ENCODE data around the gene CYSTM1. TPM values are rescaled to one million over a fixed set of nuclear protein-coding genes. Genes with fewer than 3 reads are reported as not detected.

Gene CYSTM1
- total and polyA plus RNA-seq, 2 donors (not counting 3 experiments of a cell fraction or from before 2014, with no cell fraction given): 28.9 to 41.5 TPM

DNA sequence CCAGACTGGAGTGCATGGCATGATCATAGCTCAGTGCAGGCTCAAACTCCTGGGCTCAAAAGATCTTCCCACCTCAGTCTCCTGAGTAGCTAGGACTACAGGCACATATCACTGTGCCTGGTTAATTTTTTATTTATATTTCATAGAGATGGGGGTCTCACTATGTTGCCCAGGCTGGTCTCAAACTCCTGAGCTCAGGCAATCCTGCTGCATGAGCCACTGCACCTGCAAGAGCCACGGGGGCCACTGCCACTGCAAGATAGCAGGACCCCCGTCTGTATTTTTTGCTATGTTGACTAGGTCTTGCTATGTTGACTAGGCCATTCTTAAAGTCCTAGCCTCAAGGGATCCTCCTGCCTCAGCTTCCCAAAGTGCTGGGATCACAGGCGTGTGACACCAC lies 6.5 kb downstream of the CYSTM1 start:
- Histone ChIP-seq H3K9me3 (replicated peaks; ENCODE audit: control insufficient read depth, insufficient read depth, low read length) (no peaks in the 10 kb centered on the region), H3K27me3 (ENCODE audit: control insufficient read depth in 2 of 2, insufficient read depth in 2 of 2, low read length in 2 of 2) (no peaks in the 10 kb centered on the region), H3K27ac (ENCODE audit: insufficient read depth, low read depth, low read length) (no peak overlapping the region), H3K36me3 (ENCODE audit: control insufficient read depth in 2 of 2, extremely low read depth in 1 of 2, insufficient read depth in 2 of 2, low read length in 2 of 2) (no peaks in the 10 kb centered on the region), H3K4me1 (ENCODE audit: control insufficient read depth, extremely low read depth, insufficient read depth, low read length) (no peaks in the 10 kb centered on the region), H3K4me2 (ENCODE audit: insufficient read depth, low read length) (no peak overlapping the region), H3K9me1 (replicated peaks; ENCODE audit: control insufficient read depth, extremely low read depth, insufficient read depth, low read length) (no peaks in the 10 kb centered on the region), H3K4me3 (replicated peaks in 1 of 3; ENCODE audit: insufficient read depth in 1 of 3, low read depth in 1 of 3, low read length in 3 of 3) (no peak overlapping the region), H4K20me1 (replicated peaks; ENCODE audit: control insufficient read depth, extremely low read depth, insufficient read depth, low read length) (no peaks in the 10 kb centered on the region), H2AFZ (ENCODE audit: low read depth, low read length) (no peak overlapping the region), H3K9ac (replicated peaks; ENCODE audit: extremely low read depth, insufficient read depth, low read length) (no peak overlapping the region), H3K79me2 (ENCODE audit: control insufficient read depth, insufficient read depth, low read length) (no peaks in the 10 kb centered on the region)
- CTCF ChIA-PET: interaction anchor here (1.1 to 1.2 kb wide), 2 partner anchors 58 to 212 kb away, joined by 3 to 6 read pairs; no protein-coding TSS in a partner anchor
- FAIRE-seq (no peak), DNase-seq (ENCODE audit: low read depth, low spot score) (no peak)
- intact Hi-C loops (cut with micrococcal nuclease): no loop called here
- TF ChIP-seq POLR2AphosphoS5 (IDR thresholded peaks at IDR 0.05; ENCODE audit: insufficient read depth, low read depth, low read length) (no peak), POLR2A (IDR thresholded peaks at IDR 0.05; ENCODE audit: low read depth, low read length) (no peak), JUN (IDR thresholded peaks at IDR 0.05; ENCODE audit: borderline replicate concordance, insufficient read depth, insufficient read length, low read depth) (no peak), FOS (IDR thresholded peaks at IDR 0.05; ENCODE audit: borderline replicate concordance, insufficient read depth, low read length) (no peak)
- TF ChIP-seq, protein P1, sequence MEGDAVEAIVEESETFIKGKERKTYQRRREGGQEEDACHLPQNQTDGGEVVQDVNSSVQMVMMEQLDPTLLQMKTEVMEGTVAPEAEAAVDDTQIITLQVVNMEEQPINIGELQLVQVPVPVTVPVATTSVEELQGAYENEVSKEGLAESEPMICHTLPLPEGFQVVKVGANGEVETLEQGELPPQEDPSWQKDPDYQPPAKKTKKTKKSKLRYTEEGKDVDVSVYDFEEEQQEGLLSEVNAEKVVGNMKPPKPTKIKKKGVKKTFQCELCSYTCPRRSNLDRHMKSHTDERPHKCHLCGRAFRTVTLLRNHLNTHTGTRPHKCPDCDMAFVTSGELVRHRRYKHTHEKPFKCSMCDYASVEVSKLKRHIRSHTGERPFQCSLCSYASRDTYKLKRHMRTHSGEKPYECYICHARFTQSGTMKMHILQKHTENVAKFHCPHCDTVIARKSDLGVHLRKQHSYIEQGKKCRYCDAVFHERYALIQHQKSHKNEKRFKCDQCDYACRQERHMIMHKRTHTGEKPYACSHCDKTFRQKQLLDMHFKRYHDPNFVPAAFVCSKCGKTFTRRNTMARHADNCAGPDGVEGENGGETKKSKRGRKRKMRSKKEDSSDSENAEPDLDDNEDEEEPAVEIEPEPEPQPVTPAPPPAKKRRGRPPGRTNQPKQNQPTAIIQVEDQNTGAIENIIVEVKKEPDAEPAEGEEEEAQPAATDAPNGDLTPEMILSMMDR (IDR thresholded peaks at IDR 0.05; ENCODE audit: extremely low read depth in 1 of 2, insufficient read depth in 1 of 2, low read depth in 1 of 2, low read length in 2 of 2): no peak
- no TSS peak for BruUV-seq (replicated peaks)
- dilution Hi-C loops (cut with MboI; ENCODE audit: extremely low pct_ligation_motif_present, low sequenced_read_pairs): no loop called here
- POLR2A ChIA-PET: no interaction called here

DNA sequence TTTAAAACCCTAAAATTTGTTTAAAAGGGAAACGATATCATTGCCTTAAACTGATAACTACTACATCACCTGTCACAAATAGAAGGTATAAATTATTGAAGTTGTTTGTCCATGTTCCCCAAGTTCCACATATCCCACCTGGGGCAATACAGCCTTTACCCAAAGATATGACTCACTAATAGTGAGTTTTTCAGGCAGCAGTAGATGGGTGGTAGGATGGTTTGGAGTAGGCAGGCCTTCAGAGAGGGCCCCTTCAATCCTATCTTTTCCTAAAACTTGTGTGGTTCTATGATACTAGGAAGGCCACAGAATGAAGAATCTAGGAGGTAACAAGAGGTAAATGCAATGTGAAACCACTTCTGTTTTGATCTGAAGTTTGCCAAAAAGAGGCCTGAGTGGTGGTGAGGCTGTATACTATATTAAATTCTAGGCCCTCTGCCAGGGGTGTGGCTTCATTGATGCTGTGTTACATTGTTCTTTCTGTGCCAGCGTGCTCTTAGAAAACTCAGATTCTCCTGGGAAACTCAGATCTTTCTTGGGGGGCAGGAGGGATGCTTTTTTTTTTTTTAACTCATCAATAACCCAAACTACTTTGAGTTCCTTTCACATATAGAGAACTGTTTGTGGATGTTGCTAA lies 7.2 kb downstream of the CYSTM1 start:
- BruUV-seq (replicated peaks): no TSS peak
- H2AFZ ChIP-seq (ENCODE audit: low read depth, low read length): no peak overlapping the region
- H4K20me1 ChIP-seq (replicated peaks; ENCODE audit: control insufficient read depth, extremely low read depth, insufficient read depth, low read length): no peaks in the 10 kb centered on the region
- no peaks in the 10 kb centered on the region for H3K4me1 ChIP-seq (ENCODE audit: control insufficient read depth, extremely low read depth, insufficient read depth, low read length)
- CTCF ChIA-PET: interaction anchor here (1.1 kb wide), 1 partner anchor 110 kb away, joined by 3 read pairs; no protein-coding TSS in a partner anchor
- no peaks in the 10 kb centered on the region for H3K9me1 ChIP-seq (replicated peaks; ENCODE audit: control insufficient read depth, extremely low read depth, insufficient read depth, low read length)
- no peaks in the 10 kb centered on the region for H3K36me3 ChIP-seq (ENCODE audit: control insufficient read depth in 2 of 2, extremely low read depth in 1 of 2, insufficient read depth in 2 of 2, low read length in 2 of 2)
- DNase-seq (ENCODE audit: low read depth, low spot score) (no peak), FAIRE-seq (peak; percentile 48)
- no peaks in the 10 kb centered on the region for H3K79me2 ChIP-seq (ENCODE audit: control insufficient read depth, insufficient read depth, low read length)
- dilution Hi-C loops (cut with MboI; ENCODE audit: extremely low pct_ligation_motif_present, low sequenced_read_pairs): no loop called here
- TF ChIP-seq, protein P1 (IDR thresholded peaks at IDR 0.05; ENCODE audit: extremely low read depth in 1 of 2, insufficient read depth in 1 of 2, low read depth in 1 of 2, low read length in 2 of 2): no peak
- no peak for TF ChIP-seq JUN (IDR thresholded peaks at IDR 0.05; ENCODE audit: borderline replicate concordance, insufficient read depth, insufficient read length, low read depth)
- H3K9ac ChIP-seq (replicated peaks; ENCODE audit: extremely low read depth, insufficient read depth, low read length): no peak overlapping the region
- intact Hi-C loops (cut with micrococcal nuclease): no loop called here
- H3K9me3 ChIP-seq (replicated peaks; ENCODE audit: control insufficient read depth, insufficient read depth, low read length): no peaks in the 10 kb centered on the region
- H3K4me2 ChIP-seq (ENCODE audit: insufficient read depth, low read length): no peak overlapping the region
- no peak overlapping the region for H3K27ac ChIP-seq (ENCODE audit: insufficient read depth, low read depth, low read length)
- H3K27me3 ChIP-seq (ENCODE audit: control insufficient read depth in 2 of 2, insufficient read depth in 2 of 2, low read length in 2 of 2): no peaks in the 10 kb centered on the region
- POLR2A ChIA-PET: no interaction called here
- H3K4me3 ChIP-seq (replicated peaks in 1 of 3; ENCODE audit: insufficient read depth in 1 of 3, low read depth in 1 of 3, low read length in 3 of 3): no peak overlapping the region
